Subcutaneous abdominal adipose tissue (tissue), 5 donors: Measurements from ENCODE around the gene AACS.
"Not testable (repeated sequence)": the region's sequence is repeated elsewhere in the genome, so short reads cannot be mapped to it uniquely, and the experiment has no call there.

Source experiments
- H3K27ac ChIP-seq: one replicate; pipeline ENCODE4 v1.7.0; 2013; ENCODE audit warnings: low read depth, mild to moderate bottlenecking, inconsistent platforms, low read length, moderate library complexity
- H3K27me3 ChIP-seq, 5 donors: one replicate each; pipeline ENCODE4 v1.7.0; 2013; ENCODE audit warnings: low read length in 5 of 5, inconsistent platforms in 1 of 5; ENCODE audit not compliant: control insufficient read depth in 5 of 5, insufficient read depth in 4 of 5
- H3K36me3 ChIP-seq, 5 donors: one replicate each; pipeline ENCODE4 v1.7.0; 2013; ENCODE audit warnings: low read length in 5 of 5; ENCODE audit not compliant: control insufficient read depth in 5 of 5, insufficient read depth in 5 of 5
- H3K4me1 ChIP-seq, 5 donors: one replicate each; pipeline ENCODE4 v1.7.0; 2013; ENCODE audit warnings: low read length in 5 of 5, mild to moderate bottlenecking in 3 of 5, moderate library complexity in 1 of 5; ENCODE audit not compliant: control insufficient read depth in 5 of 5, insufficient read depth in 5 of 5
- H3K4me3 ChIP-seq, 5 donors: one replicate each; pipeline ENCODE4 v1.7.0; 2013; ENCODE audit warnings: low read length in 5 of 5, low read depth in 1 of 5
- H3K9ac ChIP-seq, 5 donors: one replicate each; pipeline ENCODE4 v1.7.0; 2013; ENCODE audit warnings: low read length in 5 of 5, mild to moderate bottlenecking in 4 of 5, moderate library complexity in 3 of 5
- H3K9me3 ChIP-seq, 5 donors: one replicate each; pipeline ENCODE4 v1.7.0; 2013; ENCODE audit warnings: low read length in 5 of 5; ENCODE audit not compliant: control insufficient read depth in 5 of 5
- donor health status: healthy.
- donor health status: healthy.
- donor health status: healthy.
- donor health status: healthy.
- donor health status: healthy.

The AACS gene

DNA sequence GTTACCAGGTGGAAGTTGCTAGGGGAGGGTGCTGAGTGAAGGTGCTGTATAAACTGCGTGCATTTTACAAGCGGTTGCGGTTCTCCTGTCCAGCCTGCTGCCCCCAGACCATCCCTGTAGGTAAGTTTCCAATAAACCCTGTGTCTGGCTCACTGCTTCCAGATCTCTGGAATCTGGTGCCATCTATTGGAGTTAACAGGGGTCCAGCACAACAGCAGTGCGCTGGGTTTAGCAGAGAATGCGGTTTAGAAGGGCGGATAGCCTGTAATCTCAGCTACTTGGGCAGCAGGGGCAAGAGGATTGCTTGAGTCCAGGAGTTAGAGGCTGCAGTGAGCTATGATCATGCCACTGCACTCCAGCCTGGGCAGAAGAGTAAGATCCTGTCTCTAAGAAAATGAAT lies 4.9 kb downstream of the AACS start:
- no peaks in the 10 kb centered on the region for H3K9me3 ChIP-seq
- no peak overlapping the region for H3K27ac ChIP-seq
- H3K36me3 ChIP-seq, result peaks cover 0 to 9% (median 3%) of the 10 kb centered on the region in 5 donors
- peaks cover 2 to 61% (median 21%) of the 10 kb centered on the region in 5 donors for H3K4me1 ChIP-seq
- H3K27me3 ChIP-seq, result no peaks in the 10 kb centered on the region
- H3K9ac ChIP-seq, result no peak overlapping the region
- no peak overlapping the region for H3K4me3 ChIP-seq

DNA sequence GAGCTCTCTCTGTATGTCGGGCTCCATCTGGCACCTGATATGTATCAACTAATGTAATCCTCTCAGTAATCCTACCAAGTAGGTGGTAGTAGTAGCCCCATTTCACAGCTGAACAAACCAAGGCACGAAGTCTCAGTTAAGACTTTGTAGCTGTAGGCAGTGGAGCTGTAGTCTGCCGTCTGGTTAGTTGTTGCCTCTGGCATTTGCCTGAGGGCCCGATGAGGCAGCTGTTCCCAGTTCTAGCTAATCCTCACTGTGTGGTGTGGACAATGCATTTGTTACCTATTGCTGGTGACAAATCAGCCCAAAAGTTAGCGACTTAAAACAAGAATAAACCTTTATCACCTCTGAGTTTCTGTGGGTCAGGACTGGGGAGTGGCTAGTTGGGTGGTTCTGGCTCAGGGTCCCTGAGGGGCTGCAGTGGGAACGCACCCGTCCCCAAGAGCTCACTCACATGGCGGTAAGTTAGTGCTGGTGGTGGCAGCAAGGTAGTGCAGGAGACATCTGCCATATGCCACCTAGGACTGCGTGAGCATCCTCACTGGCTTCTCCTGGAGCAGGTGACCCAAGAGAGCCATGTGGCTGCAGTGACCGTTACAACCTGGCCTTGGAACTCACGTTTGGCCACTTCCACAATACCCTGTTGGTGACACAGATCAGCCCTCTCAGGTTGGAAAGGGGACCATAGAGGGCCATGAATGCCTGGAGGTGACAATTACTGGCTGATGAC lies 5.6 kb downstream of the AACS start:
- H3K4me3 ChIP-seq, result no peak overlapping the region
- no peak overlapping the region for H3K9ac ChIP-seq
- no peaks in the 10 kb centered on the region for H3K9me3 ChIP-seq
- no peak overlapping the region for H3K27ac ChIP-seq
- H3K36me3 ChIP-seq, result peaks cover 0 to 10% (median 4%) of the 10 kb centered on the region in 5 donors
- H3K27me3 ChIP-seq, result no peaks in the 10 kb centered on the region
- peaks cover 2 to 57% (median 16%) of the 10 kb centered on the region in 5 donors for H3K4me1 ChIP-seq

DNA sequence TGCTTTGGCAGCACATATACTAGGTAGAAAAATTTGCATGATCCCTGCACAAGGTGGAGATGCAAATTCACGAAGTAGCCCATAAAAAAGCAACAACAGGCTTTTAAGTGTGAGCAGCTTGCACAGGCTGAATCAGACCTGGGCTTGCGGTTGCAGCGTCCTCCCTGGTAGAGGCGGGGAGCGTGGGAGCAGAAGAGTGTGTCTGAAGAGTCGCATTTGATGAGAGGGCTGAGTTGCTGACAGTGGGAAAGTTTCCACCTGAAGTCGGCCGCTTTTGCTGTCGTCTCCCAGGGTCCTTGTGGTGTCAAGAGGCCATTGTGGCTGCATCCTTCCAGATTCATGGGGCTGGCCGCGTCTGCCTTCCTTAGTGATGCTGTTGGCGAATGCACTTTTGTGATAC lies 6.2 kb downstream of the AACS start:
- H3K9ac ChIP-seq, result no peak overlapping the region
- no peak overlapping the region for H3K27ac ChIP-seq
- no peak overlapping the region for H3K4me3 ChIP-seq
- no peaks in the 10 kb centered on the region for H3K9me3 ChIP-seq
- H3K36me3 ChIP-seq, result peaks cover 0 to 16% (median 11%) of the 10 kb centered on the region in 5 donors
- H3K27me3 ChIP-seq, result no peaks in the 10 kb centered on the region
- peaks cover 2 to 51% (median 11%) of the 10 kb centered on the region in 5 donors for H3K4me1 ChIP-seq

DNA sequence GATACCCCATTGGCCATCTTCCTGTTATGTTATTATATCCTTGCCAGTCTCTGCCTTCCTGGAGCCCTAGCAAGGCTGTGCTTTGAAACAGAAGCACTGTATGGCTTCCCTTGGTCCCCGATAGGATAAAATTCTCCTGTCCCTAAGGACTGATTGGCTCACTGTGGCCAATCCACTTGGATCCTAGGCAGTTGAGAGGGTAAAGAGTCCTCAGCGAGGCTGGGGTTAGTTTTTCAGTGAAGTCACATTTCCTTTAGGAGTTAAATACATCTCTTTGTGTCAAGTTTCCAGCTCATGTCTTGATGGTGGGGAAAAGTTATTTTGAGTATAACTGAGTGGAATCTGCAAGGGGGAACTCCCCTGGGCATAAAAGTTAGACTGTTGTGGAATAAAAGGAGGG lies 7.3 kb downstream of the AACS start:
- H3K9me3 ChIP-seq, result no peaks in the 10 kb centered on the region
- peaks cover 2 to 42% (median 5%) of the 10 kb centered on the region in 5 donors for H3K4me1 ChIP-seq
- H3K4me3 ChIP-seq, result no peak overlapping the region
- H3K9ac ChIP-seq, result peak overlapping the region in 1 of 5 donors; percentile 26
- peaks cover 0 to 22% (median 13%) of the 10 kb centered on the region in 5 donors for H3K36me3 ChIP-seq
- H3K27ac ChIP-seq, result no peak overlapping the region
- H3K27me3 ChIP-seq, result no peaks in the 10 kb centered on the region

DNA sequence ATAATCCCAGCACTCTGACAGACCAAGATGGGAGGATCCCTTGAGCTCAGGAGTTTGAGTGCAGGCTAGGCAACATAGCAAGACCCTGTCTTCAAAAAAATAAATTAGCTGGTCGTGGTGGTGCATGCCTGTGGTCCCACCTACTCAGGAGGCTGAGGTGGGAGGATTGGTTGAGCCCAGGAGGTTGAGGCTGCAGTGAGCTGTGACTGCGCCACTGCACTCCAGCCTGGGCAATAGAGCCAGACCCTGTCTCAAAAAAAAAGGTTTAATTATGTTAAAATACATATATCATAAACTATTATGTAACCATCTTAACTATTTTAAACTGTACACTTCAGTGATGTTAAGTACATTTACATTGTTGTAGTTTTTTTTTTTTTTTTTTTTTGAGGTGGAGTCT lies 9.1 kb downstream of the AACS start:
- H3K27me3 ChIP-seq, H3K4me3 ChIP-seq, H3K9ac ChIP-seq, H3K27ac ChIP-seq, H3K9me3 ChIP-seq: not testable (repeated sequence)
- Histone ChIP-seq H3K36me3 (peaks cover 0 to 31% (median 20%) of the 10 kb centered on the region in 5 donors), H3K4me1 (peaks cover 1 to 32% (median 4%) of the 10 kb centered on the region in 5 donors)

DNA sequence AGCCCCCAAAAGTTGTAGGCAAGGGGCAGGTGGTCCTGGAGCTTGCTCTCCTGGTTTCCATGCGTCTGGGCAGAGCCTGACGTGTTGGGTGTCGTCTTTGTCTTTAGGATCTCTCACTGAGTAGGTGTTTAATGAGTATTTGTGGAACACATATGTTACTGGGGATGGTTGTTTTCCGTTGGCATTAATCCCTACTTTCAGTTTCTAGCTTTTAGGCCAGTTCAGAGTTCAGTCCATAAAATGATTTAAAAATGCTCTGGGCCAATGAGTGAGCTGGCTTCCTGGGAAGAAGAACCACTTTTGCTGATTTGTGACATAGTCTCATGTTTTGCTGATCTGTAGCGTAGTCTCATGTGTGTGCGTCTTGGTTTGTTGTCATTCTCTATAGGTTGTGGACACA lies 10.9 kb downstream of the AACS start:
- Histone ChIP-seq H3K4me1 (peaks cover 0 to 22% (median 5%) of the 10 kb centered on the region in 5 donors), H3K9me3 (no peaks in the 10 kb centered on the region), H3K27ac (no peak overlapping the region), H3K4me3 (no peak overlapping the region), H3K36me3 (peaks cover 0 to 29% (median 18%) of the 10 kb centered on the region in 5 donors), H3K9ac (no peak overlapping the region), H3K27me3 (no peaks in the 10 kb centered on the region)

DNA sequence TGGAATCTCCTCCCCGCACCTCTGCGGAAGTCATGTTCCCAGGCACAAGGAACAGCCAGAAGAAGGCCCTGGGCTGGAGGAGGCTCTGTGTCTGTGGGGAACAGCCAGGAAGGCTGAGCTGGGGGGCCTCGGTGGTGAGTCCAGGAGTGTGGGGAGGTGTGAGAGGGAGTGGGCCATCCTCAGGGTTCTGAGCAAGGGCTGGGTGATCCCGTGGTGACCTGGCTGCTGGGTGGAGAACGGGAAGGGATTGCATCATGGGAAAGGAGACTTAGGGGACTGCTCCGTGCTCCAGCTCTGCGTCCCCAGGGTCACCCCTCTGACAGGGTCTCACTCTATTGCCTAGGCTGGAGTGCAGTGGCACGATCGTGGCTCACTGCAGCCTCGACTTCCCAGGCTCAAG lies 13.8 kb downstream of the AACS start:
- Histone ChIP-seq H3K27me3 (no peaks in the 10 kb centered on the region), H3K9me3 (no peaks in the 10 kb centered on the region), H3K27ac (no peak overlapping the region), H3K4me1 (peaks cover 0 to 17% (median 5%) of the 10 kb centered on the region in 5 donors), H3K9ac (peak overlapping the region in 1 of 5 donors; percentile 41), H3K36me3 (peaks cover 0 to 34% (median 22%) of the 10 kb centered on the region in 5 donors), H3K4me3 (no peak overlapping the region)

DNA sequence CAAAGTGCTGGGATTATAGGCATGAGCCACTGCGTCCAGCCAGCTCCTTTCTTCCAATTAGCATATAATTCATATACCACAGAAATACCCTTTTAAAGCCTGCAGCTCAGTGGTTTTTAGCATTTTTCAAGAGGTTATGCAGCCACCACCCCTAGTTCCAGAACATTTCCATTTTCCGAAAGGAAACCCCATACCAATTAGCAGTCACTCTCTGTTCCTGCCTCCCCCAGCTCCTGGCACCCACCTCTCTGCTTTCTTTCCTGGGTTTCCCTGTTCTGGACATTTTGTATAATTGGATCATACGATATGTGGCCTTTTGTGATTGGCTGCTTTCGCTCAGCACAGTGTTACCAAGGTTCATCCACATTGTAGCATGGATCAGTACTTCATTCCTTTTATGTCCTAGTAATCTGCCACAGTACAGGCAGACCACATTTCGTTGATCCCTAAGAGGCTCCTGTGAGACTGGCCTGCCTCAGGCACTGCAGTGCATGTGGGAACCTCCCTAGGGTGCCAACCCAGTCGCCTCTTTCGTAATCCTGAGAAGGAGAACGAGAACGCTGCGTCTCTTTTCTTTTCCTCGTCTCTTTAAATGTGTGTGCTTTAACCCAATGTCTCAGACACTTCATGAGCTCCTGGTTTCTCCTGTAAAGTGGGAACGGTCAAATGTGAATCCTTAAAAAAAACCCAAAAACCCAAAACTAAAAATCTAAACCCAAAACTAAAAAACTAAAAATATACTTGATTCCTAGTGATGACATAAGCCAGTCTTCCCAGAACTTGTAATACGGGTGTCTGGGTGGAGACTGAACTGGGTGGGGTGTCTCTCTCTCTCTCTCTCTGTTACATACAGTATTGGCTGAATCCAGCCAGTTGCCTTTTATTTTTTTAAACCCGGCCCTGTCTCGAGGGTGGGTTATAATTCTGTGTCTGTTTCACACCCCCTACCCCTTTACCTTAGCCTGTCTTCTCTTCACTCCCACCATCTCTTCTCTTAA lies 14.7 kb downstream of the AACS start:
- Histone ChIP-seq H3K9me3 (no peaks in the 10 kb centered on the region), H3K4me1 (peaks cover 0 to 17% (median 5%) of the 10 kb centered on the region in 5 donors), H3K9ac (peak overlapping the region in 2 of 5 donors; percentile 69 to 74), H3K36me3 (peaks cover 0 to 41% (median 23%) of the 10 kb centered on the region in 5 donors), H3K4me3 (peak overlapping the region in 2 of 5 donors; percentile 45 to 55), H3K27me3 (no peaks in the 10 kb centered on the region), H3K27ac (peak overlapping the region; percentile 98)

DNA sequence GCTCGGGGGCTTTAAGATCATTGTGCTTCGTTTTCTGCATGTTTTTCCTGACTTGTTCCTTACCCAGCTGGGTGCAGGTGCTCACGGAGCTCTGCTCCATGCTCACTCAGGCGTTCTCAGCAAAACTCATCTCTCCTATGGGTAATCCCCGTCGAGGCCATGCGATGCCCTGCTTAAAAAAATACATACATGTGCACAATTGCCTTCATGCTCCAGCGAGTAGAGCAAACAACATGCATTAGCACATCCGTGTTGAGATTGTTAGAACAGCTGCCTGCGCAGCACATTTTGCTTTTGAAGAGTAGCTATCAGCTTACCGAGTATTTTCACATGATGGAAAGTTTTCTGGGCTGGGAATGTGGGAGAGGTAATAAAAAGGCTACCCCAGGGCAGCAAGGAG lies 16.2 kb downstream of the AACS start:
- Histone ChIP-seq H3K4me3 (no peak overlapping the region), H3K4me1 (peaks cover 0 to 17% (median 5%) of the 10 kb centered on the region in 5 donors), H3K9me3 (no peaks in the 10 kb centered on the region), H3K27ac (peak overlapping the region; percentile 37), H3K36me3 (peaks cover 4 to 43% (median 30%) of the 10 kb centered on the region in 5 donors), H3K27me3 (no peaks in the 10 kb centered on the region), H3K9ac (no peak overlapping the region)
